K562 (cell line): ENCODE results near the gene RIMKLA. TPM values are rescaled to one million over a fixed set of nuclear protein-coding genes. Genes with fewer than 3 reads are reported as not detected.

Experiments used
- BCOR ChIP-seq: fragments of 450-650 bp; IDR thresholded peaks from 2 replicates; pipeline ENCODE4 v1.6.1; 2016
- COPS2 ChIP-seq: fragments of 450-650 bp; conservative IDR thresholded peaks from 2 replicates; pipeline ENCODE4 v1.6.1; 2016; ENCODE audit warnings: mild to moderate bottlenecking, moderate library complexity
- CREBBP ChIP-seq: IDR thresholded peaks from one replicate; pipeline ENCODE4 v1.6.1; 2012; ENCODE audit warnings: low read depth, mild to moderate bottlenecking, control low read depth, inconsistent platforms, low read length
- MCM2 ChIP-seq: fragments of 450-650 bp; IDR thresholded peaks from 2 replicates; pipeline ENCODE4 v1.6.1; 2017; ENCODE audit warnings: low read depth, mild to moderate bottlenecking
- MCM3 ChIP-seq: fragments of 450-650 bp; IDR thresholded peaks from 2 replicates; pipeline ENCODE4 v1.6.1; 2016
- NCOA6 ChIP-seq: fragments of 450-650 bp; IDR thresholded peaks from 2 replicates; pipeline ENCODE4 v1.6.1; 2017; ENCODE audit warnings: mild to moderate bottlenecking
- NUFIP1 ChIP-seq: fragments of 450-650 bp; IDR thresholded peaks from 2 replicates; pipeline ENCODE4 v1.6.1; 2018; ENCODE audit not compliant: partially characterized antibody
- STAT5A ChIP-seq: IDR thresholded peaks from 2 replicates; pipeline ENCODE4 v1.6.1; 2012; ENCODE audit warnings: low read length, inconsistent platforms, borderline replicate concordance
- TEAD4 ChIP-seq, 2 experiments: sonication (generic) in 1 of 2; formaldehyde crosslinking in 1 of 2; IDR thresholded peaks; 2 replicates each; pipeline versions ENCODE4 v1.6.1 to v1.8.0; 2012 to 2022; ENCODE audit warnings: borderline replicate concordance in 1 of 2, inconsistent platforms in 1 of 2, low read length in 1 of 2, mild to moderate bottlenecking in 1 of 2, missing genetic modification reagents in 1 of 2
- ZNF347 ChIP-seq: fragments of 450-650 bp; formaldehyde crosslinking; IDR thresholded peaks from 2 replicates; pipeline ENCODE4 v1.4.0; 2020; ENCODE audit warnings: low read depth, mild to moderate bottlenecking, moderate library complexity
- ZNF780A ChIP-seq: fragments of 250-450 bp; sonication (Bioruptor Pico); IDR thresholded peaks from 2 replicates; pipeline ENCODE4 v1.5.0; 2021; ENCODE audit warnings: mild to moderate bottlenecking
- polyA plus RNA-seq, 8 experiments: library from polyadenylated mRNA; depleted of rRNA in 4 of 8; stranded (reverse) in 5 of 8; unstranded in 3 of 8; fragments of >200 nt; fragmentation: Nextera tagmentation in 2 of 8; fragmentation: Illumina TruSeq in 1 of 8; extraction: Ambion mirVana in 2 of 8; extraction: Trizol in 1 of 8; gene quantifications; 2 replicates each; pipeline versions ENCODE4 v1.2.1 to v1.2.3, GENCODE V29; 2011 to 2014; ENCODE audit warnings: inconsistent platforms in 1 of 8, missing spikeins in 1 of 8
- total RNA-seq, 7 experiments: library from RNA; depleted of rRNA in 6 of 7; stranded (reverse); fragments of >200 nt in 6 of 7; fragmentation: Illumina TruSeq in 2 of 7; extraction: Trizol in 2 of 7; gene quantifications; 2 replicates each; pipeline versions ENCODE4 v1.2.1 to v1.2.3, GENCODE V29; 2011 to 2021; ENCODE audit warnings: low replicate concordance in 1 of 7
- TF ChIP-seq, protein P1 (sequence below), 2 experiments: IDR thresholded peaks in 1 of 2; conservative IDR thresholded peaks in 1 of 2; 2 replicates each; pipeline ENCODE4 v1.6.1; 2016; ENCODE audit warnings: low read depth in 2 of 2, mild to moderate bottlenecking in 1 of 2, missing compliant biosample characterization in 1 of 2, missing genetic modification characterization in 1 of 2, moderate library complexity in 1 of 2
- TF ChIP-seq, protein P2 (sequence below): fragments of 450-650 bp; formaldehyde crosslinking; IDR thresholded peaks from 2 replicates; pipeline ENCODE4 v1.4.0; 2022; ENCODE audit warnings: missing genetic modification characterization
- TF ChIP-seq, protein P3 (sequence below), 2 experiments: fragments of 450-650 bp in 1 of 2; sonication (generic) in 1 of 2; formaldehyde crosslinking in 1 of 2; IDR thresholded peaks; 2 replicates each; pipeline versions ENCODE4 v1.7.1 to v1.9.0; 2016 to 2022; ENCODE audit warnings: inconsistent platforms in 1 of 2, mild to moderate bottlenecking in 1 of 2, missing genetic modification reagents in 1 of 2

Gene RIMKLA
- total and polyA plus RNA-seq, 9 of the 15 experiments (the other 6 are each of a cell fraction or from before 2014, with no cell fraction given), result 0.02 TPM; not detected in 8

DNA sequence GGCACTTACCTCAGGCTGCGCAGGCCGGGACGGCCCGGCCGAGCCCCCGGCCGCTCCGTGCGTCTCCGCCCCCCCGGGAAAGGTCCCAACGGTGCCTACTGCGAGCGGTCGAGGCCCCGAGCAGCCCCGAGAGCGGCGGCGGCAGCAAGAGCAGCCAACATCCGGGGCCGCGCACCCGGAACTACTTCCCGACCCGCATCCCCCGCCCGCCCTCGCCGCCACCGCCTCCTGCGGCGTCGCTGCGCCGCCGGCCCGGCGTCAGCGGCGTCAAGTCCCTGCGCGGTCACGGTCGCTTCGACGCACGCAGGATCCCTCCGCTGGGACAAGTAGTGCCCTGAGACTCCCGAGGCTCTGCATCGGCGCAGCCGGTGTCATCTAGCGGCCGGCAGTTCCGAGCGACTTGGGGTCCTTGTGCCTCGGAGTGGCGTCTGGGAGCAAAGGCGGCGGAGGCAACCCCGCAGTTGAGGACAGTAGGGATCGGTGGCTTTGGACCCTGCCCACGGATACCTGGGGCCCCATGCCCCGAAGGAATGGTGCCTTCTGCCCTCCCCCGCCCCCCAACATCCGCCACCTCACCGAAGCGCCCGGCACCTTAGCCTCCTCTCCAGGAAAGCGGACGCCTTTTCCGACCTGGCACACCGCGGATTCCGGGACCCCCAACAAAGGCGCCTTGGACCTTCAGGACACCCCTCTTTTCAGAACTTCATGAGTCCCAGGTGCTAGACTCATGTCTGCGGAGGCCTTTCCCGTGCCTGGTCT lies 45.4 kb upstream of the RIMKLA start, which contains the start of gene FOXJ3 (continued):
- peak; percentile 80 for TF ChIP-seq BCOR
- TF ChIP-seq NCOA6, result peak; percentile 100
- peak; percentile 29; the same call in 1 of the 2 replicates for TF ChIP-seq STAT5A
- TF ChIP-seq COPS2, result no peak
- TF ChIP-seq, protein P1, sequence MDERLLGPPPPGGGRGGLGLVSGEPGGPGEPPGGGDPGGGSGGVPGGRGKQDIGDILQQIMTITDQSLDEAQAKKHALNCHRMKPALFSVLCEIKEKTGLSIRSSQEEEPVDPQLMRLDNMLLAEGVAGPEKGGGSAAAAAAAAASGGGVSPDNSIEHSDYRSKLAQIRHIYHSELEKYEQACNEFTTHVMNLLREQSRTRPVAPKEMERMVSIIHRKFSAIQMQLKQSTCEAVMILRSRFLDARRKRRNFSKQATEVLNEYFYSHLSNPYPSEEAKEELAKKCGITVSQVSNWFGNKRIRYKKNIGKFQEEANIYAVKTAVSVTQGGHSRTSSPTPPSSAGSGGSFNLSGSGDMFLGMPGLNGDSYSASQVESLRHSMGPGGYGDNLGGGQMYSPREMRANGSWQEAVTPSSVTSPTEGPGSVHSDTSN (CRISPR knock-in tag; IDR thresholded peaks at IDR 0.05; ENCODE audit: low read depth), result no peak
- TF ChIP-seq, protein P1 (tag; conservative IDR thresholded peaks at IDR 0.05; ENCODE audit: low read depth), result no peak
- TF ChIP-seq MCM2, result no peak
- TF ChIP-seq TEAD4 (IDR thresholded peaks at IDR 0.05; ENCODE audit: low read length), result peak; percentile 59
- no peak for TF ChIP-seq TEAD4 (CRISPR knock-in tag; IDR thresholded peaks at IDR 0.05; ENCODE audit: borderline replicate concordance)
- TF ChIP-seq CREBBP, result no peak
- TF ChIP-seq, protein P2, sequence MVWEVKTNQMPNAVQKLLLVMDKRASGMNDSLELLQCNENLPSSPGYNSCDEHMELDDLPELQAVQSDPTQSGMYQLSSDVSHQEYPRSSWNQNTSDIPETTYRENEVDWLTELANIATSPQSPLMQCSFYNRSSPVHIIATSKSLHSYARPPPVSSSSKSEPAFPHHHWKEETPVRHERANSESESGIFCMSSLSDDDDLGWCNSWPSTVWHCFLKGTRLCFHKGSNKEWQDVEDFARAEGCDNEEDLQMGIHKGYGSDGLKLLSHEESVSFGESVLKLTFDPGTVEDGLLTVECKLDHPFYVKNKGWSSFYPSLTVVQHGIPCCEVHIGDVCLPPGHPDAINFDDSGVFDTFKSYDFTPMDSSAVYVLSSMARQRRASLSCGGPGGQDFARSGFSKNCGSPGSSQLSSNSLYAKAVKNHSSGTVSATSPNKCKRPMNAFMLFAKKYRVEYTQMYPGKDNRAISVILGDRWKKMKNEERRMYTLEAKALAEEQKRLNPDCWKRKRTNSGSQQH (CRISPR knock-in tag), result 0 out of 2 replicates have a peak, but pooled peaks have one; percentile 30
- TF ChIP-seq ZNF780A (CRISPR knock-in tag), result no peak
- TF ChIP-seq, protein P3, sequence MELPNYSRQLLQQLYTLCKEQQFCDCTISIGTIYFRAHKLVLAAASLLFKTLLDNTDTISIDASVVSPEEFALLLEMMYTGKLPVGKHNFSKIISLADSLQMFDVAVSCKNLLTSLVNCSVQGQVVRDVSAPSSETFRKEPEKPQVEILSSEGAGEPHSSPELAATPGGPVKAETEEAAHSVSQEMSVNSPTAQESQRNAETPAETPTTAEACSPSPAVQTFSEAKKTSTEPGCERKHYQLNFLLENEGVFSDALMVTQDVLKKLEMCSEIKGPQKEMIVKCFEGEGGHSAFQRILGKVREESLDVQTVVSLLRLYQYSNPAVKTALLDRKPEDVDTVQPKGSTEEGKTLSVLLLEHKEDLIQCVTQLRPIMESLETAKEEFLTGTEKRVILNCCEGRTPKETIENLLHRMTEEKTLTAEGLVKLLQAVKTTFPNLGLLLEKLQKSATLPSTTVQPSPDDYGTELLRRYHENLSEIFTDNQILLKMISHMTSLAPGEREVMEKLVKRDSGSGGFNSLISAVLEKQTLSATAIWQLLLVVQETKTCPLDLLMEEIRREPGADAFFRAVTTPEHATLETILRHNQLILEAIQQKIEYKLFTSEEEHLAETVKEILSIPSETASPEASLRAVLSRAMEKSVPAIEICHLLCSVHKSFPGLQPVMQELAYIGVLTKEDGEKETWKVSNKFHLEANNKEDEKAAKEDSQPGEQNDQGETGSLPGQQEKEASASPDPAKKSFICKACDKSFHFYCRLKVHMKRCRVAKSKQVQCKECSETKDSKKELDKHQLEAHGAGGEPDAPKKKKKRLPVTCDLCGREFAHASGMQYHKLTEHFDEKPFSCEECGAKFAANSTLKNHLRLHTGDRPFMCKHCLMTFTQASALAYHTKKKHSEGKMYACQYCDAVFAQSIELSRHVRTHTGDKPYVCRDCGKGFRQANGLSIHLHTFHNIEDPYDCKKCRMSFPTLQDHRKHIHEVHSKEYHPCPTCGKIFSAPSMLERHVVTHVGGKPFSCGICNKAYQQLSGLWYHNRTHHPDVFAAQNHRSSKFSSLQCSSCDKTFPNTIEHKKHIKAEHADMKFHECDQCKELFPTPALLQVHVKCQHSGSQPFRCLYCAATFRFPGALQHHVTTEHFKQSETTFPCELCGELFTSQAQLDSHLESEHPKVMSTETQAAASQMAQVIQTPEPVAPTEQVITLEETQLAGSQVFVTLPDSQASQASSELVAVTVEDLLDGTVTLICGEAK (IDR thresholded peaks at IDR 0.05), result peak; percentile 83
- TF ChIP-seq, protein P3 (CRISPR knock-in tag; IDR thresholded peaks at IDR 0.05), result no peak
- TF ChIP-seq MCM3, result no peak
- no peak for TF ChIP-seq ZNF347 (CRISPR knock-in tag)
- no peak for TF ChIP-seq NUFIP1
